K562 (cell line): ENCODE measurements around the gene FIBP. TPM values are rescaled to one million over a fixed set of nuclear protein-coding genes. Genes with fewer than 3 reads are reported as not detected.

ENCODE experiments used
- ARID2 ChIP-seq: fragments of 450-650 bp; IDR thresholded peaks from 2 replicates; pipeline ENCODE4 v1.6.1; 2017; ENCODE audit warnings: antibody characterized with exemption, mild to moderate bottlenecking
- KDM4B ChIP-seq, 2 experiments: fragments of 450-650 bp in 1 of 2; sonication (generic) in 1 of 2; IDR thresholded peaks; 2 replicates each; pipeline ENCODE4 v1.6.1; 2016 to 2017; ENCODE audit warnings: borderline replicate concordance in 2 of 2, antibody characterized with exemption in 1 of 2, low read depth in 1 of 2, mild to moderate bottlenecking in 1 of 2
- LEF1 ChIP-seq: fragments of 450-650 bp; IDR thresholded peaks from 2 replicates; pipeline ENCODE4 v1.6.1; 2016; ENCODE audit warnings: mild to moderate bottlenecking
- NCOA1 ChIP-seq: fragments of 450-650 bp; IDR thresholded peaks from 2 replicates; pipeline ENCODE4 v1.6.1; 2016; ENCODE audit warnings: low read depth
- PCBP1 ChIP-seq: fragments of 200-400 bp; formaldehyde crosslinking; IDR thresholded peaks from 2 replicates; pipeline ENCODE4 v1.6.1; 2018; ENCODE audit warnings: mild to moderate bottlenecking, low read depth, low read length; ENCODE audit not compliant: poor library complexity, severe bottlenecking
- POLR2A ChIP-seq: fragments of 450-650 bp; conservative IDR thresholded peaks from 2 replicates; pipeline ENCODE4 v1.6.1; 2016
- POU5F1 ChIP-seq: fragments of 150-350 bp; IDR thresholded peaks from 2 replicates; pipeline ENCODE4 v1.6.1; 2014; ENCODE audit warnings: borderline replicate concordance, low read length, low read depth, mild to moderate bottlenecking; ENCODE audit not compliant: partially characterized antibody
- RBFOX2 ChIP-seq: fragments of 200-400 bp; formaldehyde crosslinking; IDR thresholded peaks from 2 replicates; pipeline ENCODE4 v1.6.1; 2017; ENCODE audit warnings: low read depth, mild to moderate bottlenecking, low read length, moderate library complexity
- RCOR1 ChIP-seq, 2 experiments: IDR thresholded peaks; 2 replicates each; pipeline ENCODE4 v1.6.1; 2012; ENCODE audit warnings: low read depth in 2 of 2, low read length in 2 of 2, borderline replicate concordance in 1 of 2, improper control_type of control experiment in 1 of 2
- ZNF444 ChIP-seq: fragments of 250-450 bp; sonication (Bioruptor Pico); IDR thresholded peaks from 2 replicates; pipeline ENCODE4 v1.4.0; 2020; ENCODE audit warnings: mild to moderate bottlenecking, moderate library complexity
- ZNF586 ChIP-seq: fragments of 450-650 bp; formaldehyde crosslinking; conservative IDR thresholded peaks from 2 replicates; pipeline ENCODE4 v1.4.0; 2020; ENCODE audit warnings: mild to moderate bottlenecking, moderate library complexity
- polyA plus RNA-seq, 8 experiments: library from polyadenylated mRNA; depleted of rRNA in 4 of 8; stranded (reverse) in 5 of 8; unstranded in 3 of 8; fragments of >200 nt; fragmentation: Nextera tagmentation in 2 of 8; fragmentation: Illumina TruSeq in 1 of 8; extraction: Ambion mirVana in 2 of 8; extraction: Trizol in 1 of 8; gene quantifications; 2 replicates each; pipeline versions ENCODE4 v1.2.1 to v1.2.3, GENCODE V29; 2011 to 2014; ENCODE audit warnings: inconsistent platforms in 1 of 8, missing spikeins in 1 of 8
- total RNA-seq, 7 experiments: library from RNA; depleted of rRNA in 6 of 7; stranded (reverse); fragments of >200 nt in 6 of 7; fragmentation: Illumina TruSeq in 2 of 7; extraction: Trizol in 2 of 7; gene quantifications; 2 replicates each; pipeline versions ENCODE4 v1.2.1 to v1.2.3, GENCODE V29; 2011 to 2021; ENCODE audit warnings: low replicate concordance in 1 of 7
- TF ChIP-seq, protein P1 (sequence below): sonication (generic); formaldehyde crosslinking; IDR thresholded peaks from 2 replicates; pipeline ENCODE4 v1.8.0; 2022; ENCODE audit warnings: missing genetic modification reagents, mild to moderate bottlenecking, moderate library complexity, borderline replicate concordance
- TF ChIP-seq, protein P2 (sequence below): sonication (generic); formaldehyde crosslinking; IDR thresholded peaks from 2 replicates; pipeline ENCODE4 v1.8.1; 2023; ENCODE audit warnings: mild to moderate bottlenecking, missing genetic modification reagents
- TF ChIP-seq, protein P3 (sequence below): fragments of 450-650 bp; IDR thresholded peaks from 2 replicates; pipeline ENCODE4 v1.7.0; 2016; ENCODE audit warnings: borderline replicate concordance

The FIBP gene
- total and polyA plus RNA-seq, 9 of the 15 experiments (the other 6 are each of a cell fraction or from before 2014, with no cell fraction given): 41.2 to 79.2 (median 48.6) TPM

GRCh38 chr11:65862941-65863888 lies 25.1 kb downstream of the FIBP start (continued):
- TF ChIP-seq RBFOX2 (peak; percentile 72), KDM4B (IDR thresholded peaks at IDR 0.05; ENCODE audit: borderline replicate concordance in 2 of 2, low read depth in 1 of 2) (no peak), POLR2A (peak; percentile 32; the same call in 1 of the 2 replicates), ZNF444 (CRISPR knock-in tag) (no peak), POU5F1 (no peak), RCOR1 (IDR thresholded peaks at IDR 0.05; ENCODE audit: borderline replicate concordance in 1 of 2, low read depth in 2 of 2, low read length in 2 of 2) (no peak), ARID2 (no peak), LEF1 (no peak), NCOA1 (no peak), ZNF586 (no peak), PCBP1 (peak; percentile 35)
- TF ChIP-seq, protein P1, sequence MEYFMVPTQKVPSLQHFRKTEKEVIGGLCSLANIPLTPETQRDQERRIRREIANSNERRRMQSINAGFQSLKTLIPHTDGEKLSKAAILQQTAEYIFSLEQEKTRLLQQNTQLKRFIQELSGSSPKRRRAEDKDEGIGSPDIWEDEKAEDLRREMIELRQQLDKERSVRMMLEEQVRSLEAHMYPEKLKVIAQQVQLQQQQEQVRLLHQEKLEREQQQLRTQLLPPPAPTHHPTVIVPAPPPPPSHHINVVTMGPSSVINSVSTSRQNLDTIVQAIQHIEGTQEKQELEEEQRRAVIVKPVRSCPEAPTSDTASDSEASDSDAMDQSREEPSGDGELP (CRISPR knock-in tag): no peak
- TF ChIP-seq, protein P2, sequence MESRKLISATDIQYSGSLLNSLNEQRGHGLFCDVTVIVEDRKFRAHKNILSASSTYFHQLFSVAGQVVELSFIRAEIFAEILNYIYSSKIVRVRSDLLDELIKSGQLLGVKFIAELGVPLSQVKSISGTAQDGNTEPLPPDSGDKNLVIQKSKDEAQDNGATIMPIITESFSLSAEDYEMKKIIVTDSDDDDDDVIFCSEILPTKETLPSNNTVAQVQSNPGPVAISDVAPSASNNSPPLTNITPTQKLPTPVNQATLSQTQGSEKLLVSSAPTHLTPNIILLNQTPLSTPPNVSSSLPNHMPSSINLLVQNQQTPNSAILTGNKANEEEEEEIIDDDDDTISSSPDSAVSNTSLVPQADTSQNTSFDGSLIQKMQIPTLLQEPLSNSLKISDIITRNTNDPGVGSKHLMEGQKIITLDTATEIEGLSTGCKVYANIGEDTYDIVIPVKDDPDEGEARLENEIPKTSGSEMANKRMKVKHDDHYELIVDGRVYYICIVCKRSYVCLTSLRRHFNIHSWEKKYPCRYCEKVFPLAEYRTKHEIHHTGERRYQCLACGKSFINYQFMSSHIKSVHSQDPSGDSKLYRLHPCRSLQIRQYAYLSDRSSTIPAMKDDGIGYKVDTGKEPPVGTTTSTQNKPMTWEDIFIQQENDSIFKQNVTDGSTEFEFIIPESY (CRISPR knock-in tag): no peak
- TF ChIP-seq, protein P3, sequence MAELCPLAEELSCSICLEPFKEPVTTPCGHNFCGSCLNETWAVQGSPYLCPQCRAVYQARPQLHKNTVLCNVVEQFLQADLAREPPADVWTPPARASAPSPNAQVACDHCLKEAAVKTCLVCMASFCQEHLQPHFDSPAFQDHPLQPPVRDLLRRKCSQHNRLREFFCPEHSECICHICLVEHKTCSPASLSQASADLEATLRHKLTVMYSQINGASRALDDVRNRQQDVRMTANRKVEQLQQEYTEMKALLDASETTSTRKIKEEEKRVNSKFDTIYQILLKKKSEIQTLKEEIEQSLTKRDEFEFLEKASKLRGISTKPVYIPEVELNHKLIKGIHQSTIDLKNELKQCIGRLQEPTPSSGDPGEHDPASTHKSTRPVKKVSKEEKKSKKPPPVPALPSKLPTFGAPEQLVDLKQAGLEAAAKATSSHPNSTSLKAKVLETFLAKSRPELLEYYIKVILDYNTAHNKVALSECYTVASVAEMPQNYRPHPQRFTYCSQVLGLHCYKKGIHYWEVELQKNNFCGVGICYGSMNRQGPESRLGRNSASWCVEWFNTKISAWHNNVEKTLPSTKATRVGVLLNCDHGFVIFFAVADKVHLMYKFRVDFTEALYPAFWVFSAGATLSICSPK: no peak
- TF ChIP-seq, all 486 proteins: peak for 6
